GM18861 (cell line): ENCODE measurements around the gene ADK.
"Not testable (repeated sequence)": the region's sequence is repeated elsewhere in the genome, so short reads cannot be mapped to it uniquely, and the experiment has no call there.

ENCODE experiments used
- ATAC-seq: cut with Tn5 transposase; IDR thresholded peaks from one replicate; pipeline ENCODE4 v1.9.1; 2021; ENCODE audit not compliant: unreplicated experiment

ADK gene

DNA sequence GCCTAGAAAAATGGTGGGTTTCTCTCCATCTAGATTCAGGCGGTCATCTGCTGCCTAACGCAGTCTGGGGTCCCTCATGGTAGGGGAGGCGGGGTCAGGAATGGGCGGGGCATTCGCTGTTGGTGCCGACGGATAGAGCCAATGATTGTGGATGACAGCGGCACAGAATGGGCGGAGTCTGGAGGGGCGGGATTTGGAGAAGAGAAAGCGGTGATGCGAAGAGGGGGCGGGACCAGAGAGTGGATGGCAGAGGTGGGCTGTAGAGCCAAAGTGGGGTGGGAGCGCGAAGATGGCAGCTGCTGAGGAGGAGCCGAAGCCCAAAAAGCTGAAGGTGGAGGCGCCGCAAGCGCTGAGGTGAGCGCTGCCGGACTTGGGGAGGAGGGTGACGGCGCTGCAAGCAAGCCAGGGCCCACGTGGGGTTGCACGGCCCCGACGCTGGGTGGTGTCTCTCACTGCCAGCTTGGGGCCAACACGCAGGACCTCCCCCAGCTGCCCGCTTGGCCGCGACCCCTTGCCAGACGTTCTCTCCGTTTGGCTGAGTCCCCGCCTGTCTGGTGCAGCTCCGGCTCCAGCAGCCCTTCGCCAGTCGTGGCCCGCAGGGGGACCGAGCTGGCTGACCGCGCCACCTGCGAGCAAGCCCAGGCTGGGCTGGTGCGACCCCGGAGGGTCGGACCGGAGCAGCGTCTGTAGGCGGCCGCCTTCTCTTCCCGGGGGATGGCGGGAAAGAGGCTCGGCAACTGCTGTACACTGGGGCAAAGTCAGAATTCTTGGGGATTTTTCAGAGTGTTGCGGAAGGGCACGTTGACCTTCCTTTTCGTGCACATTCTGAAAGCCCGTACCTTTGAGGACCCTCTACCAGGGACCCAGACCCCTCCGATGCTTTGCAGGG lies at the start of gene ADK:
Gene ADK (plus strand): TSS at position 232 of the 889 bp plus-strand sequence. CDS start 58 bp downstream, at position 290.
- ATAC-seq, result peak; percentile 65

DNA sequence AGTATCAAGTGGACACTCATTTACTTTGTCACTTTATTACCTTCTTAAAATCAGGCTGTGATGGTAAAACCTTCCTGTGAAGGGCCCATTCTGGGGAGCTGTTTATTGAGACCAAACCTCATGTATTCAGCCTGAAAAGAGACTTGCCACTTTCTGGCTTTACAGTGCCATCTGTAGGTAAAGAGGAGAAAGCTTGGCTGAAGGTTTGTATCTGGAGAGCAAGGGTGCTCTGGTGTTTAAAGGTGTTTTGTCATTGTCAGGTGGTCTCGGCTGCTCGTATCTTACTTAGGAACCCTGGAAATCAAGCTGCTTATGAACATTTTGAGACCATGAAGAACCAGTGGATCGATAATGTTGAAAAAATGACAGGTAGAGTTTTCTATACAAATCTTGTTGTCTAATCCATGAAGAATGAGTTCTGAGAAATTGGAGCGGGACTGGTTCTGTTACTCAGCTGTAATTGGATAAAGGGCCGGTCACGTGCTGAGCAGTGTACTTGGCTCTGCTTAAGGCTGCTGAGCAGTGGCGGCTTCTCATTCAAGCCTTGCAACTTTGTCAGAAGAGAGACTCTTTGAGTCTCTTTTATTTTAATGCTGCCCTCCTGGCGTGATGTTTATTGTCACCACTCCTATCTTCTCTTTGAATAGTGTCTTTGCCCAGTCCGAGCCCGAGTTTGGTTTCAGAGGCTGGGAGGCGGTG lies 47.3 kb upstream of the ADK start:
- ATAC-seq, result no peak

DNA sequence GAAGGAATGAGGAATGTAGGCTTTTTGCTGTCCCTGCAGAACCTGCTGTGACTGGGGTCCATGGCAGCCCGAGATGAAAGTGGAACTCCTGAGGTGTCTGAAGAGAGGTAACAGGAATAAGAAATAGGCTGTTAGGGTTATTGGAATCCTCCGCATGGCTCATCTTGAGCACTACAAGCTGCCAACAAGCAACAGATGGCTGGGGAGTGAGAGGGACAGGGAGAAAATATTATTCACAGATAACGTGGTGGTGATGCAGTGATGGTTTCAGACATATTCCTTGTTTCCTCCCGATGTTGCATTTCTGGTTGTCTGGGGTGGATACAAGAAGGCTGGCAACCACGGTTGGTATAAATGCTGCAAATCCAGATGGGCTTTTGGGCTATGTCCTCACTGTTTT lies 46.5 kb upstream of the ADK start:
- no peak for ATAC-seq

DNA sequence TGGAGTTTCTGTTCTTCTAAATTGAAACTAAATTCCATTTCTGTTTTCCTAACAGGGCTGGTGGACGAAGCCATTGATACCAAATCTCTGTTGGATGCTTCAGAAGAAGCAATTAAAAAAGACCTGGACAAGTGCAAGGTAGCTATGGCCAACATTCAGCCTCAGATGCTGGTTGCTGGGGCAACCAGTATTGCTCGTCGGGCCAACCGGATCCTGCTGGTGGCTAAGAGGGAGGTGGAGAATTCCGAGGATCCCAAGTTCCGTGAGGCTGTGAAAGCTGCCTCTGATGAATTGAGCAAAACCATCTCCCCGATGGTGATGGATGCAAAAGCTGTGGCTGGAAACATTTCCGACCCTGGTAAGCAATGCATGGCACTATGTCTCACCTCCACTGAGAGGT lies 46.0 kb upstream of the ADK start:
- ATAC-seq, result no peak

DNA sequence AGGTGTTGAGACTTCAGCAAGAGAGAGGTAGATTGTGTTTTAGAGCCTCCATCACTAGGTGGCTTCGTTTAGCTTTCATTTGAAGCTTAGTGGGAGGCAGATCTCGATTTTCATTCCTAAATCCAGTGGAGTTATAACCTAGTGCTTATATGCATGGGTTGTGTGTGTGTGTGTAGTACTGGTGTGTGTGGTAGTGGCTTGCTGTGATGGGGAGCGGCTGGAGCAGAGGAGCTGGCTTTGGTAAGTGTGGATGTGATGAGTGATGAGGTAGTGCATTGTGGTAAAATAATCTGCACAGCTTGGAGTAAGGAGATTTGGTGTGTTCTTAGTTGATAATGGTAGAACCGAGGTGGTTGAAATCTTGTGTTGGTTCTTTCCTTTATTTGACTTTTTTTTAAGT lies 43.6 kb upstream of the ADK start:
- ATAC-seq, result no peak

DNA sequence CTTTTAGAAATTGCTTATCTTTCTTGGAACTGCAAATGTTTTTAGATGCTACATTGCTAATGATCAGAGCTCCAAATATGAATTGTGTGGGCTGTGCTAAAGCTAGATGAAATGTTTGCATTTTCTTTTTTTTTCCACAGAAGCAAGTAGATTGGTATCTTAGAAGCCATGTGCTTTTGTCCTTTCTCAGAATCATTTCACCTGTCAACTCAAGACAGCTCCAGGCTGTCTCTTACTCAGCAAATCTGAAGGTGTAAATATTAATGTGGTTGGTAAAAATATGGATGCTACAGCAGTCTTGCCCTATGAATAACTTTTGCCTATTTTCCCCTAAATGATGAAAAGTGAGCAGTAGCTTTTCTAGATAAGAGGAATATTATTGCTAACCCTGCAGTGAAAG lies 41.6 kb upstream of the ADK start:
- no peak for ATAC-seq

DNA sequence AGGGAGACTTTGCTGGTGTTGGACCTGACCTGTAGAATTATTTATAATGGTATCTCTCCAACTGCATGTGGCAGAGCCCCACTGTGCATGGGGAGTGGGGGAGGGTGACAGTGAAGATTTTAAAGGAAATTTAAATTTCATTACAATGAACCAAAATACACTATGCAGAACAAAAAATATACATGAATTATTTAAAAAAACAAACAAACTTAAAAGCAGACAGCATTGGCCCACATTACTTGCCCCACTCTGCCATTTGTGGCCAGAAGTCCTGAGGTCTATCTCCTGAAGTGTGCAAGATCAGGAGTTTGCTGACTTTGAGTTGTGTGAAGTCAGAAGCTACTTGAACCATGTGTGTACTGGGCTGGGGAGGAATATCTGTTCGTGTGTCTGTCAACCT lies 40.9 kb upstream of the ADK start:
- no peak for ATAC-seq

DNA sequence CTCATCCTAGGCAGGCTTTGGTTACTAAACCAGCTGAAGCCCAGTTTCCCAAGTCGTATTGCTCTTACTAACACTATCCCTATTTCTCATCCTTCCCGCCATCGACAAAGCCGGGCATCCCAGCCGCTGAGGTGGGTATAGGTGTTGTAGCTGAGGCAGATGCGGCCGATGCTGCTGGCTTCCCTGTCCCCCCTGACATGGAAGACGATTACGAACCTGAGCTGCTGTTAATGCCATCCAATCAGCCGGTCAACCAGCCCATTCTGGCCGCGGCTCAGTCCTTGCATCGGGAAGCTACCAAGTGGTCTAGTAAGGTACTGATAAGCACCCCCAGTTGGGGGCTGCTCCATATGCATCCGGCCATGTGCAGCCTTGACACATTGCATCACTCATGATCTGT lies 39.2 kb upstream of the ADK start:
- no peak for ATAC-seq

DNA sequence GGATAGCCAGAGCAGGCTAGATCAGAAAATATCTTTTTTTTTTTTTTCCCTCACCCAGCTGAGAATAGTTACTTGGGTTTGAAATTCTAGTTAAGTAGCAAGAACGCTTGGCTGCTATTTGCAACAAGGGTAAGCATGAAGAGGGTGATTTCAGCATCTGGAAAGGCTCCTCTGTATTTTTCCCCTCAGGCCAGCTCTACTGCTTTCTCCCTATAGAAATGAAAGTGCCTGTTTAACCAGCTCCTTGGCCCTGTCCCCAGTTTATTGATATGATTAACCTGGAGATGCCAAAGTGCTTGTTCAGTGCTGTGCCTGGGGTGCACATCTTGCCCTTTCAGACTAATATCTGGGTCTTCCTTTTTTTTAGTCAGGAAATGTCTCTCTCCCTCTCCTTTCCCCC lies 37.5 kb upstream of the ADK start:
- ATAC-seq, result no peak

DNA sequence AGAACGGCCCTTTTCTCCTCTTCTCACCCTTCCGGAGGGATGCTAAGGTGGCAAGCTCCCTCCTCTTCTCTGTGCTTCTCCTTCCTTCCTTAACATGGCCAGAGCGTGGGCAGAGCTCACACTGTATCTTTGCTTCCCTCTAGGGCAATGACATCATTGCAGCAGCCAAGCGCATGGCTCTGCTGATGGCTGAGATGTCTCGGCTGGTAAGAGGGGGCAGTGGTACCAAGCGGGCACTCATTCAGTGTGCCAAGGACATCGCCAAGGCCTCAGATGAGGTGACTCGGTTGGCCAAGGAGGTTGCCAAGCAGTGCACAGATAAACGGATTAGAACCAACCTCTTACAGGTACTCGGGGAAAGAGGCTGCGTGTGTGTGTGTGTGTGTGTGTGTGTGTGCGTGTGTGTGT lies 37.0 kb upstream of the ADK start:
- no peak for ATAC-seq

DNA sequence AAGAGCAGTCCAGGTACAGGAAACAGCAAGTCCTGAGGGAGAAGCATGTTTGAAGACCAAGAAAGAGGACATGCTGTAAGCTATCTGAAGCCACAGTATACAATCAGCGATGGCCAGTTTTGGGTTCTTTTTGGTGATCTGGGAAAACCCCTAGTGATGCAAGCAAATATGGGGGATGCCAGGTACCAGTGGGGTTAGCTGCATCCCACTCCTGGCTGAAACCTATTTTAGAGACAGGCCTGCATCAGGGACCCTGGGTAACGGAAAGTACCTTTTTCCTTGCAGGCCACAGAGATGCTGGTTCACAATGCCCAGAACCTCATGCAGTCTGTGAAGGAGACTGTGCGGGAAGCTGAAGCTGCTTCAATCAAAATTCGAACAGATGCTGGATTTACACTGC lies 33.3 kb upstream of the ADK start:
- ATAC-seq, result no peak

DNA sequence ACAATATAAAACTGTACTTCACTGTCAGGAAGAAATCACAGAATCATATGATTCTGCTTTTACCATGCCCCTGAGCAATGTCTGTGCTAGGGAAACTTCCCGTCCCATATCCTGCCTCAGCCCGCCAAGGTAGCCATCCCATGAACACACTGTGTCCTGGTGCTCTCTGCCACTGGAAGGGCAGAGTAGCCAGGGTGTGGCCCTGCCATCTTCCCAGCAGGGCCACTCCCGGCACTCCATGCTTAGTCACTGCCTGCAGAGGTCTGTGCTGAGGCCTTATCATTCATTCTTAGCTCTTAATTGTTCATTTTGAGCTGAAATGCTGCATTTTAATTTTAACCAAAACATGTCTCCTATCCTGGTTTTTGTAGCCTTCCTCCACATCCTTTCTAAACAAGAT lies 32.2 kb upstream of the ADK start:
- no peak for ATAC-seq

DNA sequence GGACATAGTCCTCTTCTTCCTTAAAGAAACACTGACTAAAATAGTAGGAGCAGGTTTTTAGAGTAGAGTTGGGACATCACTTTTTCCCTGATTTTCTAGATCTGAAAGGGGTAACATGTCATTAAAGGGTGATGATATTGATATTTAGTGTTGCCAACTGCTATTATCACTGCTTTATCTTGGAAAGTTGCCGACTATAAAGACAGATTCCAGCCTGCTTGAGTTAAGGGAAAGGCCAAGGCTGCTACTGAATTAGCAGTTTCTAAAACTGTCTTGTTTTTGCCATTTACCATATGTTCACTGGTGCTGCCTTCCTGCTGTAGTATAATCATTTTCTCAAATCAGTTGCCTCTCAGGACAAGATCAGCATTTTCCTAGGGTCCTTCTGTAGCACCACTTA lies 30.1 kb upstream of the ADK start:
- no peak for ATAC-seq

DNA sequence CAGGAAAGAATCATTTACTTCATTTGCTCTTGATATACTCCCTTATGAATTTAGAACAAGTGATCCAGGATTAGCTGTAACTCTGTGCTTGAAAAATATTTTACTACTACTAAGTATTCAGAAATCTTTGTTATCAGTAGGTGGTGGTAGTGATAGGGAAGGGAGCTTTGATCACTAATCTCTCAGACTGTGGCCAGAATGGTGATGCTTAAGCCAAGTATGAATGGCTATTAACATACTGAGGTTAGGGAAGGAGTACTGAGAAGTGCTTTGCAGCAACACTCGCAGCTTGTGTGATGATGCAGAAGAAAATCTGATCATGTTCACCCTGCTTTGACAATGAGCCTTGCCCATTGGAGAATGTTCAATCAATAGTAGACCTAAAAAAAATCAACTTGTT lies 29.7 kb upstream of the ADK start:
- no peak for ATAC-seq

DNA sequence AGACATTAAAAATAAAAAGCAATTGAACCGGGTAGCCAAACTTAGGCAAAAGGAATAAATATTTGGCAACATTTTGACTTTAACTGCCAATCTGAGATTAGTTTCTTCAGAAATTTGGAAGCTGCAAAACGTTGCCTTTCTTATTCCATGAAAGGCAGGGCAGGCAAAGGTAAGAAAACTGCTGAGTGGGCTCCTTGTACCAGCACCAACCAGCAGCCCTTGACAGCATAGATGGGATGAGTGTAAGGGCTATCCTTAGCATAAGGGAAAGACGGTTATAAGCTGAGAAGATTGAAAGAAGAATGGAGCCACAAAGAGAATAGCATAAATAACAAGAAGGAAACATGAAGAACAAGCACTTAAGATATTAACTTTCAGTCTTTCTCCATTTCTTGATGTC lies 29.0 kb upstream of the ADK start:
- ATAC-seq, result no peak

DNA sequence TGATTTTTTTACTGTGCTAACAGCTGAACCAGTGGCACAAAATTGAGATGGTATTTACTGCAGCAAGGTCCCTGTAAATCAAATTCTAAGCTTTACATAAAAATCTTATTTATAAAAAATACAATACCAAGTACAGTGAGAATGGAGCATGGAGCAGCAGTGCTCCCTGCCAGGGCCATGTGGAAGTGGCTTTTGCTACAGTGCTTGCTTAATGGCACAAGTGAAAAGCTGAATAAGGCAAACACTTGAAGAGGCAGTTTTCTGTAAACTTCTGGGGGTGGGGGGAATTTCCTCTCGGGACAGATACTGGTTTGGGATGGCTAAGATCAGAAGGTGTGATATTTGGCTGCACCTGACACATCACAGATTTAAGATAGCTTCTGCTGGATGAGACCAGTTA lies 27.9 kb upstream of the ADK start:
- ATAC-seq, result no peak

DNA sequence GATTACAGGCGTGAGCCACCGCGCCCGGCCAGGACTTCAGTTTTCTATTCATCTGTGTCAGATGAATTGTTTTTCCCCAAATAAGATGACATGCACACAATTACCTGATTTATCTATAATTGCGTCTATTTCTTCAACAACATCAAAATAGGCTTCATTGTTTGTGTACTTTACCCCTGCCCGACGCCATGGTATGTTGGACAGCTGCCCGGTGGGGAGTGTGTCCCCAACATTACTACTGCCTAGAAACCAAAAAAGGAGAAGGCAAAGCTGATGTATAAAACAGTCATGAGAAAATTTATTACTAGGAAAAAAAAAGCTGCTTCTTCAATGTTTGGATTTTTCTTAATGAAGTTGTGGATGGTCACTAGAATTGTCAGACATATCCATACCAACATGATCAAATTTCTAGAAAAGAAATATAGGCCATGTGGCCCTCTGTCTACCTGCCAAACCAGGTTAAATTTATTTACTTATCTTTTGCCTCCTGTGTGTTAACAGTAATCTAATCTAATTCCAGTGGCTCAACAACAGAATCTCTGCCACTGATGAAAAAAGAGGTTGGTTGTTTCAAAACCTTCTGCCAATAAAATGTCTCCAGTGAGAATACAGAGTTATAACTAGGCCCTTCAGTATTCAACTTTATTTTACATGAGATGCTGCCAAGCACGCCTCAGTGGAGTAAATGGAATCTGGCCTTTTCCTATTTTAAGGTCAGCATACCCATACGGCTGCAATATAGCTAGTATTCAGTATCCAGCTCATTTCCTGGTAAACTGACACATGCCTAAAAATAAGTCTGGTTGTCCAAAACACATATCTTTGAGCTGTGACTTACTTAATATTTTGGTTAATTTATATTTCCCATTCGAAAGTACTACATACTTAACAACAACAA lies 16.8 kb upstream of the ADK start:
- no peak for ATAC-seq

DNA sequence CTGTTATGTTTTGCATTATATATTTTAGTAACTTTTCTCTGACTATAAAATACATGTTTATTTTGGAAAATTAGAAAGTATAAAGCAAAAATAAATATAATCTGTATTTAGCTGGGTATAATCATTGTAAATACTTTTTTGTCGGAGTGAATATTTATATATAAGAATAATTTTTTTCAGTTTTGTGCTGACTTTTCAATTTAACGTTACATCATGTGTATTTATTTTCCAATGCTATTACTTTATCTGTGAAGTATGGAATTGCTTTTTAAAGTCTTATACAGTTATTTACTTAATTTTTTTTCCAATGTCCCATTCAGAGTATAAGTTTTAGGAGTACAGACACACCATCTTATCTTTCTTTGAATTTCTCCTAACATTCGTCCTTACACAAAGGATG lies 15.6 kb upstream of the ADK start:
- ATAC-seq, result no peak

DNA sequence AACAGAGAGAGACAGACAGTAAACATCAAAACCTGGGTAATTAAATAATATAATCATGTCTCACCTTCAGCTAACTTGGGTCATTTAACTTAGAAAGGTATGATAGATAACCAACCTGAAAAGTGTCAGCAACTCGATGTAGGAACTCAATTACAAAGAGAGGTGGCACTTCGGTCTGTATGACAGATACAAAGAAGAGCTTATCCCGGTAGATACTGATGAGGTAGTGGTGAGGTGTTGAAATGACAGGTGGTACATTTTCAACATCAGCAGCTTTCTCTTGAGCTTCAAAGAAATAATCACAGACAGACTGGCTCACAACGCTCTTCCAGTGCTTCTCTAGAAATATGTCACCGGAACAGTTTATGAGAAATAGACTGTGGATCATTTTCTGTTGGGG lies 13.0 kb upstream of the ADK start:
- ATAC-seq, result no peak

DNA sequence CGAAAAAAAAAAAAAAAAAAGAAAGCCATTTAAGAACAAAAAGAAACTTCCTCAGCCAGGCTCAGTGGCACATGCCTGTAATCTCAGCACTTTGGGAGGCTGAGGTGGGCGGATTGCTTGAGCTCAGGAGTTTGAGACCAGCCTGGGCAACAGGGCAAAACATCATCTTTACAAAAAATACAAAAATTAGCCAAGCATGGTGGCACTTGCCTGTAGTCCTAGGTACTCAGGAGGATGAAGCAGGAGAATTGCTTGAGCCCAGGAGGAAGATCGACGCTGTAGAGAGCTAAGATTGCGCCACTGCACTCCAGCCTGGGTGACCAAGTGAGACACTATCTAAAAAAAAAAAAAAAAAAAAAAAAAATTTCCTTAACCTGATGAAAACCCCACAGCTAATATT lies 12.4 kb upstream of the ADK start:
- not testable (repeated sequence) for ATAC-seq

DNA sequence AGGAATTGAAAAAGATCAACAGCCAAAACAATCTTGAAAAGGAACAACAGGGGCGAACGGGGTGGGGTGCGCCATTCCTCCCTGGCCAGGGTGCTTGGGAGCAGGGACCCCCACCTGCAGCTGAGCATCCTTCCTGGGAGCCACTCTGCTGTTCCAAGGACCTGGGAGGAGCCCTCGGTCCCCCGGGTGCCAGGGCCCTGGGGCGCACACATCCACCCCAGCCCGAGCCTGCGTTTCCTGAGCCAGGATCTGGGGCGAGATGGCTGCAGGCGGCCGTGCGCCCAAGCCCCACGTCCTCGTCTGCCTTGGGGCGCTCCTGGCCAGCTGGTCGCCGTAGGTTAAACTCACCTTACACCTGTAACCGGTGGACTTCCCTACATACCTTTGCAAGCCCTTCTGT lies 11.0 kb upstream of the ADK start:
- no peak for ATAC-seq

DNA sequence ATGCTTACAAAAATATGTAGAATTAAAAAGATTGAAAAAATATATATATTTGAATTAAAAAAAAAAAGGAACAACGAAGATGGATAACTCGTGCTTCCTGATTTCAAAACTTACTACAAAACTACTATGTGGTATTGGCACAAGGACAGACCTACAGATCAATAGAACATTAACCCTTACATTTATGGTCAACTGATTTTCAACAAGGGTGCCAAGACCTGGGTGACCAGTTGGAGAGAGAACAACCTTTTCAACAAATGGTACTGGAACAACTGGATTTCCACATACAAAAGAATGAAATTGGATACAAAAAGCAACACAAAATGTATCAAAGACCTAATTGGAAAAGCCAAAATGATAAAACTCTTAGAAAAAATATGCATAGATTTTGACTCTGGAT lies 10.5 kb upstream of the ADK start:
- ATAC-seq, result no peak
